ENCODE data around the gene TENM3. TPM values are rescaled to one million over a fixed set of nuclear protein-coding genes. Genes with fewer than 3 reads are reported as not detected.

The TENM3 gene
- total RNA-seq, 4 donors from 2014 or later = 0.18 to 9.4 (median 1.5) TPM

DNA sequence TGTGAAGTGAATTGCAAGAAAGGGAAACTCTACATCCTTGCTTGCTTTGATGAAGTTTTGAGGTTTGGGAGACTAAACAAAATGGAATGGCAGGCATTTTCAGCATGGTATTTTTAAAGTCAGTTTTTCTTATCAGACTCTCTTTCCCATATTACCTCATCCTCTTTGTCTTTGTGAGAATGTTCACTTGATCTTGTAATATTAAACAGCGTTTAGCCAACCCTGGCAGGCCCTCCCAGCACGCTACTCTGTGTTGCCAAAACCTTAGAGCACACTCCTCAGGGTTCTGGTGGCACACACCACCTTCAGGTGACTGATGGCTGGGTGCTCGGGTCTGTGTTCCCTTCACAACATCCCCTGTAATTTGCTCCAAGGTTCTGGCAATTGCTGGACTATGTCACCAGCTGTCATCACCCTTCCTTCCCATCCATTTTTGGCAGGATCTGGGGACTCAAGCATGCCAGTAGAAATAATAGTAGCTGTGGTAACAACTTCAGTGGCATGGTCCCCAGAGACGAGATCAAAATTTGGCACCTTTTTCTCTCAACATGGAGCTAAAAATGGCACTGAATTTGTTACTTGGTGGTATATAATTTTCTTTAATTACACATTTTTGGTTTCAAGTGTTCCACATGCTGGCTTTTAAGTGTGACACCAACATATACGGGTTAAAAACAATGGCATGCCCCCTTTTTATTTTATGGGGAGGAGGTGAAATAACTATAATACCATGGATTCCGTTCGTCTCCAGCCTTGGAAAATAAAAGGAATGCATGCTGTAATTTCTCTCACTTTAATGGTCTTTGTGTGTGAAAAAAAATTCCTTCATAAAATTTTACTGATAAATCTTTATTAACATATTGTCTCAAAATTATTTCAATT lies 400.8 kb downstream of the TENM3 start:
- DNase-seq = no peak
- Histone ChIP-seq H3K27me3 (no peaks in the 10 kb centered on the region), H3K27ac (no peak overlapping the region), H3K4me3 (no peak overlapping the region), H3K4me1 (no peaks in the 10 kb centered on the region), H3K36me3 (no peaks in the 10 kb centered on the region), H3K9me3 (no peaks in the 10 kb centered on the region)
- TF ChIP-seq, protein P1, sequence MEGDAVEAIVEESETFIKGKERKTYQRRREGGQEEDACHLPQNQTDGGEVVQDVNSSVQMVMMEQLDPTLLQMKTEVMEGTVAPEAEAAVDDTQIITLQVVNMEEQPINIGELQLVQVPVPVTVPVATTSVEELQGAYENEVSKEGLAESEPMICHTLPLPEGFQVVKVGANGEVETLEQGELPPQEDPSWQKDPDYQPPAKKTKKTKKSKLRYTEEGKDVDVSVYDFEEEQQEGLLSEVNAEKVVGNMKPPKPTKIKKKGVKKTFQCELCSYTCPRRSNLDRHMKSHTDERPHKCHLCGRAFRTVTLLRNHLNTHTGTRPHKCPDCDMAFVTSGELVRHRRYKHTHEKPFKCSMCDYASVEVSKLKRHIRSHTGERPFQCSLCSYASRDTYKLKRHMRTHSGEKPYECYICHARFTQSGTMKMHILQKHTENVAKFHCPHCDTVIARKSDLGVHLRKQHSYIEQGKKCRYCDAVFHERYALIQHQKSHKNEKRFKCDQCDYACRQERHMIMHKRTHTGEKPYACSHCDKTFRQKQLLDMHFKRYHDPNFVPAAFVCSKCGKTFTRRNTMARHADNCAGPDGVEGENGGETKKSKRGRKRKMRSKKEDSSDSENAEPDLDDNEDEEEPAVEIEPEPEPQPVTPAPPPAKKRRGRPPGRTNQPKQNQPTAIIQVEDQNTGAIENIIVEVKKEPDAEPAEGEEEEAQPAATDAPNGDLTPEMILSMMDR (IDR thresholded peaks at IDR 0.05) = no peak
- TF ChIP-seq POLR2A (IDR thresholded peaks at IDR 0.05) = no peak

DNA sequence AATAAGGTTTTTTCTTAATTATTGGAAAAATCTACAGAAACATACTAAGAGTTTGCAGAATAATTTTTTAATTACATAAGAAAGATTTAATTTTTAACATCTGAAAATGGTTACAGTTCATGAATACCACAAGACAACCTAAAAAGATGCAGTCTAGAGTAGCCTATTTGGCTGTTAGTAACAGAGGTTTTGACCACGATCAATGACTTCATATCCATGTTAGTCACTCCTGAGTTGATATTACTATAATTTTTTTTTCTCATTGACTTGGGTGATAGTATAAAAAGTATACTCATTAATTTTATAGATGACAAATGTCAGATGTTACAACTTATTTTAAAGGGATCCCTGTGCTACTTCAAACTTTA lies 401.5 kb downstream of the TENM3 start:
- Histone ChIP-seq H3K27me3 (no peaks in the 10 kb centered on the region), H3K27ac (no peak overlapping the region), H3K4me3 (no peak overlapping the region), H3K4me1 (no peaks in the 10 kb centered on the region), H3K36me3 (no peaks in the 10 kb centered on the region), H3K9me3 (no peaks in the 10 kb centered on the region)
- TF ChIP-seq, protein P1 (IDR thresholded peaks at IDR 0.05) = no peak
- TF ChIP-seq POLR2A (IDR thresholded peaks at IDR 0.05) = no peak
- no peak for DNase-seq

DNA sequence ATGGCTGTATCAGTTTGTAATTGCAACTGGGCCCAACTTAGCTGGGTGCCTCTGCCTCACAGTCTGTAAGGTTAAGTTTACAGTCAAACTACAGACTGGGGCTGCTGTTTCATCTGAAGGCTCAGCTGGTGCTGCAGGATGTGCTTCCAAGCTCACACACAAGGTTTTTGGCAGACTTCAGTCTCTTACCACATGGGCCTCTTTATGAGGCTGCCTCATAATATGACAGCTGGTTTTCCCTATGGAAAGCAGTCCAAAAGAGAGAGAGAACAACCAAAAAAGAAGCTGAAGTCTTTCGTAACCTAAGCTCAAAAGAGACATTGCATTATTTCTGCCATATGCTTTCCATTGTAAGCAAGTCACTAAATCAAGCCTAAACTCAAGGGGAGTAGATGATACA lies 402.3 kb downstream of the TENM3 start:
- H3K36me3 ChIP-seq = no peaks in the 10 kb centered on the region
- no peak for DNase-seq
- TF ChIP-seq POLR2A (IDR thresholded peaks at IDR 0.05) = no peak
- TF ChIP-seq, protein P1 (IDR thresholded peaks at IDR 0.05) = no peak
- H3K9me3 ChIP-seq = no peaks in the 10 kb centered on the region
- H3K27me3 ChIP-seq = no peaks in the 10 kb centered on the region
- no peaks in the 10 kb centered on the region for H3K4me1 ChIP-seq
- no peak overlapping the region for H3K27ac ChIP-seq
- H3K4me3 ChIP-seq = no peak overlapping the region

DNA sequence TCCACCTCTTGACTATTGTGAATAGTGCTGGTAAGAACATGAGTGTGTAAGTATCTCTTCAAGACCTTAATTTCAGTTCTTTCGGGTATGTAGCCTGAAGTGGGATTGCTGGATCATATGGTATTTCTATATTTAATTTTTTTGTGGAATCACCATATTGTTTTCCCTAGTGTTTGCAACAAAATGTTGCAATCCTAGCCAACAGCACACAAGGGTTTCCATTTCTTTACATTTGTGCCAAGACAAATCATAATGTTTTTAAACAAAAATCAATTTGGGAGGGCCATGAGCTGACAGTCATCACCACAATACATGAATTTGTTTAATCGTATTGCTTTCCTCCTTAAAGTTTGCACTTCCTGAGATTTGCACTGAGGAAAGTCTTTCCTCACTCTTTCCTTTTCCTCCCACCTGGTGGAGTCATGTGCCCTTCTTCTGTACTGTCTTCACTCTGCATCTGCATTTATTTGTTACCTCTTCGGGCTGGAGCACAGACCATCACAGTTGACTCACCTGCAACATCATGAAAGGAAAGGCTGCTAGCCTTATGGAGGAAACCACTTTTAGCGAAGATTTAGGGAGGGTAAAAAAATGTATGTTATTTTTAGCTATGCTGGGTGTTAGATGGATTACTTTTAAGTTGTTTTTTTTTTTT lies 404.6 kb downstream of the TENM3 start:
- no peaks in the 10 kb centered on the region for H3K9me3 ChIP-seq
- H3K4me3 ChIP-seq = no peak overlapping the region
- no peaks in the 10 kb centered on the region for H3K4me1 ChIP-seq
- no peaks in the 10 kb centered on the region for H3K27me3 ChIP-seq
- H3K36me3 ChIP-seq = no peaks in the 10 kb centered on the region
- H3K27ac ChIP-seq = no peak overlapping the region
- TF ChIP-seq POLR2A (IDR thresholded peaks at IDR 0.05) = no peak
- TF ChIP-seq, protein P1 (IDR thresholded peaks at IDR 0.05) = no peak
- no peak for DNase-seq

DNA sequence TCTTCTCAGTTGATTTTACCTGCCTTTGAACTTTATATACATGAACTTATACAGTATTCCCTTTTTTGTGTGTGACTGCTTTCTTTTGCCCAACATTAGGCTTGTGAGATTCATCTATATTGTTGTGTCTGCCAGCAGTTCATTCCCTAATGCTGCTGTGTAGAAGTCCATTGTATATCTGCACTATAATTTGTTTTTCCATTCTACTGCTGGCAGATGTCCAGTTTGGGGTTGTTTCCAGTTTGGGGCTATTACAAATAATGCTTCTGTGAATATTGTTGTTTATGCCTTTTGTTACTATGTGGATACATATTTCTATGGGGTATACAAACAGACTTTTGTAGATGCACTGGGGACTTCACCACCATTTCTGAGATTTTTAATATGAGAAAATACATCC lies 405.6 kb downstream of the TENM3 start:
- Histone ChIP-seq H3K4me1 (no peaks in the 10 kb centered on the region), H3K36me3 (no peaks in the 10 kb centered on the region), H3K27ac (no peak overlapping the region), H3K4me3 (no peak overlapping the region), H3K27me3 (no peaks in the 10 kb centered on the region), H3K9me3 (no peaks in the 10 kb centered on the region)
- no peak for TF ChIP-seq POLR2A (IDR thresholded peaks at IDR 0.05)
- TF ChIP-seq, protein P1 (IDR thresholded peaks at IDR 0.05) = no peak
- DNase-seq = no peak

All from Peyer's patch (tissue), 4 donors.